Panc1 (cell line): ENCODE results near the gene NUP153. TPM values are rescaled to one million over a fixed set of nuclear protein-coding genes. Genes with fewer than 3 reads are reported as not detected.
"Not testable (repeated sequence)": the region's sequence is repeated elsewhere in the genome, so short reads cannot be mapped to it uniquely, and the experiment has no call there.

Experiments
- ATAC-seq: fragments of 200-7000 bp; cut with Tn5 transposase; 2 replicates; pipeline ENCODE4 v1.9.1; 2020; ENCODE audit warnings: mild to moderate bottlenecking, moderate library complexity
- Bru-seq: library from RNA; stranded (reverse); fragments of 400-500 nt; gene quantifications from one replicate; lab custom pipeline; 2021; lab: Mats Ljungman, UMichigan
- BruChase-seq, 2 experiments: library from RNA; stranded (reverse); fragments of 400-500 nt; gene quantifications; one replicate each; lab custom pipeline; 2021; lab: Mats Ljungman, UMichigan
- BruUV-seq: library from RNA; stranded (reverse); fragments of 400-500 nt; replicated peaks from 2 replicates; lab custom pipeline; 2021; lab: Mats Ljungman, UMichigan
- CTCF ChIA-PET: fragments of 300-600 bp; sonication (Branson Sonifier 250); formaldehyde crosslinking; loops from one replicate; lab custom pipeline; 2022; ENCODE audit warnings: antibody characterized with exemption; lab: Charles Lee
- POLR2A ChIA-PET: fragments of 300-600 bp; sonication (Branson Sonifier 250); formaldehyde crosslinking; loops from one replicate; lab custom pipeline; 2022; ENCODE audit warnings: antibody characterized with exemption; lab: Charles Lee
- DNase-seq: peaks from one replicate; pipeline ENCODE4 v3.0.0-alpha.2; 2010; ENCODE audit warnings: low read depth, low spot score
- H3K27ac ChIP-seq: 2 replicates; pipeline ENCODE4 v1.5.1; 2011; ENCODE audit warnings: mild to moderate bottlenecking, low read length, inconsistent platforms
- H3K27me3 ChIP-seq: fragments of 200-500 bp; sonication (Bioruptor generic); 2 replicates; pipeline ENCODE4 v1.6.0; 2014; ENCODE audit warnings: low read length, inconsistent platforms; ENCODE audit not compliant: control insufficient read depth, insufficient read depth
- H3K36me3 ChIP-seq: fragments of 200-500 bp; sonication (Bioruptor generic); 2 replicates; pipeline ENCODE4 v1.5.1; 2014; ENCODE audit warnings: inconsistent platforms, mild to moderate bottlenecking, low read length, moderate library complexity; ENCODE audit not compliant: control insufficient read depth, insufficient read depth
- H3K4me1 ChIP-seq: 2 replicates; pipeline ENCODE4 v1.5.1; 2011; ENCODE audit warnings: inconsistent platforms, mild to moderate bottlenecking, low read length, moderate library complexity; ENCODE audit not compliant: control insufficient read depth, insufficient read depth
- H3K4me3 ChIP-seq, 2 experiments: 2 replicates each; pipeline ENCODE4 v1.5.1; 2011 to 2012; ENCODE audit warnings: low read depth in 2 of 2, low read length in 2 of 2, mild to moderate bottlenecking in 2 of 2, inconsistent platforms in 1 of 2, moderate library complexity in 1 of 2
- H3K9me3 ChIP-seq: fragments of 200-500 bp; sonication (Bioruptor generic); 2 replicates; pipeline ENCODE4 v1.5.1; 2014; ENCODE audit warnings: low read depth, mild to moderate bottlenecking, inconsistent platforms, low read length, moderate library complexity; ENCODE audit not compliant: control insufficient read depth, insufficient read depth
- CTCF ChIP-seq: fragments of 450-650 bp; IDR thresholded peaks from 2 replicates; pipeline ENCODE4 v1.5.1; 2017; ENCODE audit warnings: mild to moderate bottlenecking
- POLR2AphosphoS5 ChIP-seq: IDR thresholded peaks from 2 replicates; pipeline ENCODE4 v1.6.1; 2012; ENCODE audit warnings: mild to moderate bottlenecking, low read depth, low read length, moderate library complexity
- SIN3A ChIP-seq: IDR thresholded peaks from 2 replicates; pipeline ENCODE4 v1.6.1; 2012; ENCODE audit warnings: low read depth, mild to moderate bottlenecking, low read length, moderate library complexity, borderline replicate concordance; ENCODE audit not compliant: insufficient read depth
- TCF7L2 ChIP-seq: IDR thresholded peaks from 2 replicates; pipeline ENCODE4 v1.6.1; 2011; ENCODE audit warnings: mild to moderate bottlenecking, low read depth, low read length, inconsistent platforms
- in situ Hi-C: cut with HindIII; loops from 2 replicates; pipeline ENCODE4 v1.10.0; 2016; ENCODE audit warnings: low sequenced_read_pairs, low pct_unique_long_range_greater_than_20kb
- intact Hi-C: fragments of 100-400 bp; cut with micrococcal nuclease; formaldehyde crosslinking; loops from one replicate; pipeline ENCODE4 v1.10.0; 2022; ENCODE audit not compliant: unreplicated experiment
- long read RNA-seq: library from polyadenylated mRNA; unstranded; transcript quantifications from one replicate; pipeline ENCODE4 v2.0.0, GENCODE V29; 2021; ENCODE audit not compliant: unreplicated experiment
- polyA plus RNA-seq: library from polyadenylated mRNA; unstranded; fragments of >200 nt; gene quantifications from one replicate; pipeline ENCODE4 v1.2.1, GENCODE V29; 2012; ENCODE audit warnings: missing spikeins; ENCODE audit not compliant: insufficient read length
- total RNA-seq: library from RNA; stranded (reverse); gene quantifications from one replicate; pipeline ENCODE4 v1.2.1, GENCODE V29; 2021; ENCODE audit not compliant: unreplicated experiment
- TF ChIP-seq, protein P1 (sequence below), 2 experiments: IDR thresholded peaks; 2 replicates each; pipeline ENCODE4 v1.6.1; 2011 to 2012; ENCODE audit warnings: low read depth in 2 of 2, control low read depth in 1 of 2, low read length in 1 of 2, mild to moderate bottlenecking in 1 of 2, moderate library complexity in 1 of 2; ENCODE audit not compliant: insufficient read depth in 1 of 2

The NUP153 gene
- 62.0 TPM for total RNA-seq
- polyA plus RNA-seq: 21.0 TPM
- Bru-seq, nascent RNA: percentile 96 among the genes with signal in this experiment
- BruChase-seq, experiment 1, labeled RNA remaining after a 2-hour chase: percentile 94 among the genes with signal in this experiment
- percentile 90 among the genes with signal in this experiment for BruChase-seq, experiment 2, labeled RNA remaining after a 6-hour chase
- long read RNA-seq, full-length matches to known transcripts: 25 of 60 reads
- long read RNA-seq, partial matches to known transcripts: 24 of 60 reads
- long read RNA-seq, other reads (novel, unspliced or antisense): 11 of 60 reads

GRCh38 chr6:17706580-17707370 lies at the start of gene NUP153:
TSS of gene NUP153 (minus strand) at chr6:17706925. CDS start at chr6:17706387, 538 bp downstream.
- no peaks in the 10 kb centered on the region for H3K9me3 ChIP-seq
- peak; percentile 88 for DNase-seq
- H3K27ac ChIP-seq: peak within 1 kb of the TSS; percentile 95
- in situ Hi-C loops: no loop called here
- intact Hi-C loops: no loop called here
- H3K36me3 ChIP-seq: no peaks in the 10 kb centered on the region; the same call in 1 of the 2 replicates
- ChIA-PET CTCF (interaction anchor here (0.6 kb wide), 1 partner anchor 384 kb away, joined by 7 read pairs; no protein-coding TSS in a partner anchor), POLR2A (interaction anchor here (0.6 to 0.9 kb wide), 4 partner anchors 15 to 107 kb away, joined by 4 to 11 read pairs (median 6); partner anchors contain the start of gene FAM8A1)
- peak within 1 kb of the TSS; percentile 88 to 90 for H3K4me3 ChIP-seq
- peak; percentile 66; the same call in 1 of the 2 replicates for TF ChIP-seq TCF7L2
- TF ChIP-seq SIN3A: no peak
- TF ChIP-seq, protein P1, sequence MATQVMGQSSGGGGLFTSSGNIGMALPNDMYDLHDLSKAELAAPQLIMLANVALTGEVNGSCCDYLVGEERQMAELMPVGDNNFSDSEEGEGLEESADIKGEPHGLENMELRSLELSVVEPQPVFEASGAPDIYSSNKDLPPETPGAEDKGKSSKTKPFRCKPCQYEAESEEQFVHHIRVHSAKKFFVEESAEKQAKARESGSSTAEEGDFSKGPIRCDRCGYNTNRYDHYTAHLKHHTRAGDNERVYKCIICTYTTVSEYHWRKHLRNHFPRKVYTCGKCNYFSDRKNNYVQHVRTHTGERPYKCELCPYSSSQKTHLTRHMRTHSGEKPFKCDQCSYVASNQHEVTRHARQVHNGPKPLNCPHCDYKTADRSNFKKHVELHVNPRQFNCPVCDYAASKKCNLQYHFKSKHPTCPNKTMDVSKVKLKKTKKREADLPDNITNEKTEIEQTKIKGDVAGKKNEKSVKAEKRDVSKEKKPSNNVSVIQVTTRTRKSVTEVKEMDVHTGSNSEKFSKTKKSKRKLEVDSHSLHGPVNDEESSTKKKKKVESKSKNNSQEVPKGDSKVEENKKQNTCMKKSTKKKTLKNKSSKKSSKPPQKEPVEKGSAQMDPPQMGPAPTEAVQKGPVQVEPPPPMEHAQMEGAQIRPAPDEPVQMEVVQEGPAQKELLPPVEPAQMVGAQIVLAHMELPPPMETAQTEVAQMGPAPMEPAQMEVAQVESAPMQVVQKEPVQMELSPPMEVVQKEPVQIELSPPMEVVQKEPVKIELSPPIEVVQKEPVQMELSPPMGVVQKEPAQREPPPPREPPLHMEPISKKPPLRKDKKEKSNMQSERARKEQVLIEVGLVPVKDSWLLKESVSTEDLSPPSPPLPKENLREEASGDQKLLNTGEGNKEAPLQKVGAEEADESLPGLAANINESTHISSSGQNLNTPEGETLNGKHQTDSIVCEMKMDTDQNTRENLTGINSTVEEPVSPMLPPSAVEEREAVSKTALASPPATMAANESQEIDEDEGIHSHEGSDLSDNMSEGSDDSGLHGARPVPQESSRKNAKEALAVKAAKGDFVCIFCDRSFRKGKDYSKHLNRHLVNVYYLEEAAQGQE (IDR thresholded peaks at IDR 0.05; ENCODE audit: insufficient read depth in 1 of 2, low read depth in 2 of 2, low read length in 1 of 2): peak in 1 of 2 experiments; percentile 74; a peak in 1 of 4 replicates
- no peak for TF ChIP-seq CTCF
- TF ChIP-seq POLR2AphosphoS5: peak; percentile 78; the same call in 1 of the 2 replicates
- no TSS peak for BruUV-seq
- H3K27me3 ChIP-seq: no peaks in the 10 kb centered on the region
- peak; percentile 92 for ATAC-seq
- peaks cover 21% of the 10 kb centered on the region for H3K4me1 ChIP-seq

DNA sequence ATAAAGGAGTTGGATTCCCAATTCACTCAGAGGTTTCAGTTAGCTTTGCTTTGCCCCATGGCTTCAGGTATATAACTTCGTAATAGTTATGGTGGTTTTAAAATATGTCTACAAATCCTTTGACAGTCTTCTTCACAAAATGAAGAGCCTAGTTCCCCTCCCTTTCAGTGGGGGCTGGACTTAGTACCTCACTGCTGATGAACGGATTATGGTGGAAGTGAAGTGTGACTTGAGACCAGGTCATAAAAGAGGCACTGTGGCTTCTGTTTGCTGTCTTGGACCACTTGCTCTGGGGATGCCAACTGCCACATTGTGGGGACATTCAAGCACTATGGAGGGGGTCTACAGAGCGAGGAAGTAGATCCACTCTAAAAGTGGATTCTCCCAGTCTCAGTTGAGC lies 47.5 kb upstream of the NUP153 start:
- Histone ChIP-seq H3K9me3 (no peaks in the 10 kb centered on the region), H3K36me3 (no peaks in the 10 kb centered on the region), H3K4me3 (no peak overlapping the region), H3K27me3 (no peaks in the 10 kb centered on the region), H3K27ac (no peak overlapping the region), H3K4me1 (no peaks in the 10 kb centered on the region)
- CTCF ChIA-PET: no interaction called here
- in situ Hi-C loops: no loop called here
- POLR2A ChIA-PET: interaction anchor here (1.2 kb wide), 1 partner anchor 7 kb away, joined by 3 read pairs; no protein-coding TSS in a partner anchor
- ATAC-seq (no peak), DNase-seq (no peak)
- no peak for TF ChIP-seq SIN3A
- no peak for TF ChIP-seq TCF7L2
- no peak for TF ChIP-seq CTCF
- TF ChIP-seq, protein P1 (IDR thresholded peaks at IDR 0.05; ENCODE audit: insufficient read depth in 1 of 2, low read depth in 2 of 2, low read length in 1 of 2): no peak
- no peak for TF ChIP-seq POLR2AphosphoS5
- BruUV-seq: no TSS peak
- intact Hi-C loops: no loop called here

DNA sequence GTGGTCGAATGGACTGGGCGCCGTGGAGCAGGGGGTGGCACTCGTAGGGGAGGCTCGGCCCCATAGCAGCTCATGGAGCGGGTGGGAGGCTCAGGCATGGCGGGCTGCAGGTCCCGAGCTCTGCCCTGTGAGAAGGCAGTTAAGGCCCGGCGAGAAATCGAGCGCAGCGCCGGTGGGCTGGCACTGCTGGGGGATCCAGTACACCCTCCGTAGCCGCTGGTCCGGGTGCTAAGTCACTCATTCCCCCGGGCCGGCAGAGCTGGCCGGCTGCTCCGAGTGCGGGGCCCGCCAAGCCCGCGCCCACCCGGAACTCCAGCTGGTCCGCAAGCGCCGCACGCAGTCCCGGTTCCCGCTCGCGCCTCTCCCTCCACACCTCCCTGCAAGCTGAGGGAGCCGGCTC lies 38.6 kb upstream of the NUP153 start:
- H3K27ac ChIP-seq, H3K36me3 ChIP-seq, H3K27me3 ChIP-seq, CTCF ChIA-PET, BruUV-seq, H3K9me3 ChIP-seq, intact Hi-C loops, H3K4me1 ChIP-seq, DNase-seq, H3K4me3 ChIP-seq, ATAC-seq, in situ Hi-C loops: not testable (repeated sequence)
- POLR2A ChIA-PET: interaction anchor here (0.6 kb wide), 1 partner anchor 310 kb away, joined by 3 read pairs; no protein-coding TSS in a partner anchor
